ENCODE data around the gene SEC24C.

SEC24C gene

GRCh38 chr10:73814896-73815718 lies 70.9 kb downstream of the SEC24C start:
- DNase-seq, result peak in 1 of 2 experiments; percentile 3

DNA sequence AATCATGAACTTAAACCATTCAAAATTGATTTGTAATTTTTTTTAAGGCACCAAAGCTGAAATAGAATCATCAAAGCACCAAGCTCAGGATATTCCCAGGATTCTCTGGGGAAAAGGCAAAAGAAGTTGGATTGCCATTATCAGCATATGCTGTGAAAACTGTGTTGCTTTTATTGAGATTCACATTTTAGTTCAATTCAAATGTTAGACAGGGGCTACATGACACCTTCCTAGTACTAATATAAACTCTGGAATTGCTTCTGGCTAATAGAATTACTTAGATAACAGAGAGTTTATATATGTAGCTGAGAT lies 71.5 kb downstream of the SEC24C start:
- no peak for DNase-seq

- DNase-seq, result no peak
Measured at GRCh38 chr10:73816917-73817729, 73.0 kb downstream of the SEC24C start.

DNA sequence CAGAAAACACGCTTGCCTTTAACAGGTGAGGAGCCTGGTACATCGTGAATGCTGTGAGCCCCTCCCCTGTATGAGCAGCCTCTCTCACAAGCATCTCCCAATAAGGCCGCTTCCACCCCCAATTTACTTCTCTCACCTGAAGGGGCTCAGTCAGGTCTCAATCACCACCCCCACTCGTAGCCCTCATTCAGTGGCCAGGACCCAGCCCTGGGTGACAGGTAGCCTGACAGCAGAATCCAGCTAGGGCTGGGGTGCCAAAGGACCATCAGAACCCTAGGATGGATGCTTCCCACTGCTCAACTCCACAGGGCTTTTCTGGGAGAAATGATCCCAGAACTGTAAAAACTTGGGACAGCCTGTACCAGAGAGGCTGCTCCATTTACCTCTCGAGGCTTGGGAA lies 73.7 kb downstream of the SEC24C start:
- no peak for DNase-seq

GRCh38 chr10:73818402-73818801 lies 74.2 kb downstream of the SEC24C start:
- peak in 1 of 2 experiments; percentile 7 for DNase-seq

DNA sequence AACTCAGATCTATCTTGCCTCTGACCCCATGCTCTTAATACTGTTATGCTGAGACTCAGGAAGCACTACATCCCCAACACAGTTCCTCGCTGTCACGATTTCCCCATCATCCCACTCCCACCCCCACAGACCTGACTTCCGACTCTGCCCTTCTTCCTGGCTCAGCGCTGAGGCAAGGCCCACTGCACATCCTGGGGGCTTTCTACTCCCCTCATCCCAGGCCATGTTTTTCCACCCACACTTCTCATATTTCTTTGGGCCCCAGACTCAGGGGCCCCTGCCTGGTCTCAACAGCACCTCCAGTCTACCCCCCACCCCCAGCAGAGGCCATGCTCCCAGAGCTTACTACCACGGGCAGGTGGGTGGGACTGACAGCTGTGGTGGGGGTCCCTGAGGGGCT lies 74.9 kb downstream of the SEC24C start:
- DNase-seq, result no peak

GRCh38 chr10:73819513-73820093 lies 75.4 kb downstream of the SEC24C start:
- DNase-seq, result no peak
